A673 (cell line): ENCODE results near the gene PRKCA. TPM values are rescaled to one million over a fixed set of nuclear protein-coding genes. Genes with fewer than 3 reads are reported as not detected.

Source experiments
- BruUV-seq: library from RNA; stranded (reverse); fragments of 400-500 nt; replicated peaks from 2 replicates; lab custom pipeline; 2021; lab: Mats Ljungman, UMichigan
- CTCF ChIA-PET: fragments of 300-600 bp; sonication (Branson Sonifier 250); formaldehyde crosslinking; loops from one replicate; lab custom pipeline; 2022; ENCODE audit warnings: antibody characterized with exemption; lab: Charles Lee
- POLR2A ChIA-PET: fragments of 300-600 bp; sonication (Branson Sonifier 250); formaldehyde crosslinking; loops from one replicate; lab custom pipeline; 2022; ENCODE audit warnings: antibody characterized with exemption; ENCODE audit not compliant: low non-redundant PET; lab: Charles Lee
- DNase-seq: peaks from one replicate; pipeline ENCODE4 v3.0.0-alpha.2; 2015; ENCODE audit warnings: low spot score
- H3K27ac ChIP-seq: fragments of 200-600 bp; sonication (generic); 2 replicates; pipeline ENCODE4 v1.5.1; 2016; ENCODE audit warnings: mixed run types, low read depth, mild to moderate bottlenecking, mixed read lengths, antibody characterized with exemption, low read length; ENCODE audit not compliant: poor library complexity, severe bottlenecking
- H3K27me3 ChIP-seq: fragments of 200-600 bp; sonication (generic); replicated peaks from 2 replicates; pipeline ENCODE4 v1.6.1; 2017; ENCODE audit warnings: mixed run types, low read depth, mild to moderate bottlenecking, mixed read lengths, antibody characterized with exemption, low read length; ENCODE audit not compliant: insufficient read depth, poor library complexity
- H3K36me3 ChIP-seq: fragments of 200-600 bp; sonication (generic); 2 replicates; pipeline ENCODE4 v1.6.1; 2016; ENCODE audit warnings: mixed run types, mild to moderate bottlenecking, mixed read lengths, antibody characterized with exemption, low read length; ENCODE audit not compliant: insufficient read depth, poor library complexity, severe bottlenecking
- H3K4me1 ChIP-seq: fragments of 200-600 bp; sonication (generic); 2 replicates; pipeline ENCODE4 v1.6.1; 2017; ENCODE audit warnings: mixed run types, mild to moderate bottlenecking, mixed read lengths, antibody characterized with exemption, low read length; ENCODE audit not compliant: insufficient read depth, poor library complexity, severe bottlenecking
- H3K4me3 ChIP-seq: fragments of 200-600 bp; sonication (generic); 2 replicates; pipeline ENCODE4 v1.5.1; 2016; ENCODE audit warnings: low read depth, mixed run types, mild to moderate bottlenecking, mixed read lengths, low read length; ENCODE audit not compliant: poor library complexity, severe bottlenecking
- H3K9me3 ChIP-seq: fragments of 200-600 bp; sonication (generic); 2 replicates; pipeline ENCODE4 v1.6.1; 2016; ENCODE audit warnings: mixed run types, low read depth, mild to moderate bottlenecking, mixed read lengths, antibody characterized with exemption, low read length; ENCODE audit not compliant: poor library complexity, severe bottlenecking
- CTCF ChIP-seq: fragments of 300-800, 200-600 bp; sonication (generic); conservative IDR thresholded peaks from 2 replicates; pipeline ENCODE4 v1.5.1; 2017; ENCODE audit warnings: low read depth, mild to moderate bottlenecking, antibody characterized with exemption, low read length, moderate library complexity, mixed read lengths
- EZH2 ChIP-seq: fragments of 200-600 bp; sonication (generic); IDR thresholded peaks from 2 replicates; pipeline ENCODE4 v1.6.1; 2017; ENCODE audit warnings: borderline replicate concordance, low read depth, mild to moderate bottlenecking, mixed read lengths, antibody characterized with exemption, low read length; ENCODE audit not compliant: poor library complexity, severe bottlenecking
- intact Hi-C: fragments of 100-400 bp; cut with micrococcal nuclease; formaldehyde crosslinking; loops from one replicate; pipeline ENCODE4 v1.10.0; 2022; ENCODE audit not compliant: unreplicated experiment
- total RNA-seq: library from RNA; stranded (reverse); gene quantifications from 2 replicates; pipeline ENCODE4 v1.2.3, GENCODE V29; 2021

Gene PRKCA
- total RNA-seq, 1 experiment from 2014 or later = 16.3 TPM

DNA sequence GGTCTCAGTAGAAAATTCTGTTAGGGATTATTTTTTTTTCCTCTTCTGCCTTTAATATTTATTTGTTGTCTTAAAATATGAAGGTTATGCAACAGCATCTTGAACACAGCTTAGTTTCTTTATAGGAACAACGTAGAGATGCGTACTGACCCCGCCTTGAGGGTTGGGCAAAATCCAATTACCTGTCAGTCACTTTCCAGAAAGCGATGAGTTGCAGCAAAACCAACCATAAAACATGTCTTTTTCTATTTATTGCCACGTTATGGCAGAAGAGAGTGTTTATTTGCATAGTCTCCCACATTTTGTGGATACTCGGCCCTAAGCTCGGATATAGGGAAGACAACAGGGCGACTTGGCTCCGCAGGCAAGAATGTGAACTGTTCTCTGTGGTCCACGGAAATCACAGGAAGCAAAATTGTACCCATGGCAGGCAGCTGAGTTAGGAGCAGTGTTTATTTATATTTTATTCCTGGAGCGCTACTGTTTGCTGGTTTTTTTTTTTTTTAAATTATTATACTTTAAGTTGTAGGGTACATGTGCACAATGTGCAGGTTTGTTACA is 488.2 kb downstream of the PRKCA start:
- TF ChIP-seq CTCF (no peak), EZH2 (no peak)
- no TSS peak for BruUV-seq
- no peak for DNase-seq
- ChIA-PET CTCF (no interaction called here), POLR2A (no interaction called here)
- Histone ChIP-seq H3K9me3 (no peaks in the 10 kb centered on the region), H3K36me3 (no peaks in the 10 kb centered on the region), H3K27me3 (no peaks in the 10 kb centered on the region), H3K4me3 (no peak overlapping the region), H3K4me1 (peaks cover 4% of the 10 kb centered on the region), H3K27ac (no peak overlapping the region)
- intact Hi-C loops = no loop called here

DNA sequence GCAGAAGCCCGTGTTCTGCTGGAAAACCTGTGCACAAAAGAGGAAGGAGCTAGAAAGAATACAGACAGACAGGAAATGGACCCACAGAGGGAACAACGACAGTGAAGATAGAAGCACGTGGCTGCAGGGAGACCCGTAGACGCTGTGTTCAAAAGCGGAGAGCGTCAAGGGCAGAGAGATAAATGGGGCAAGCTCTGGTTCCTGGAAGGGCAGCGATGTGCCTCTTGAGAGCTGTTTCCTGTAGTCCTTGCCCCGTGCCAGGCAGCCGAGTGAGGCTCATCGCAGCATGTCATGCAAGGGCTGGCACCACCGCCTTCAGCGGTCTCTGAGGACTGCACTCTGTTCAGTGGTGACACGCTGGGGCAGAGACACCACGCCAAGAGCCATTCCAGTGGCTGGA is 488.9 kb downstream of the PRKCA start:
- Histone ChIP-seq H3K27ac (no peak overlapping the region), H3K27me3 (no peaks in the 10 kb centered on the region), H3K9me3 (no peaks in the 10 kb centered on the region), H3K4me1 (peaks cover 4% of the 10 kb centered on the region), H3K4me3 (no peak overlapping the region), H3K36me3 (no peaks in the 10 kb centered on the region)
- CTCF ChIA-PET = no interaction called here
- TF ChIP-seq EZH2 = no peak
- TF ChIP-seq CTCF = no peak
- POLR2A ChIA-PET = no interaction called here
- BruUV-seq = no TSS peak
- DNase-seq = no peak
- intact Hi-C loops = no loop called here

DNA sequence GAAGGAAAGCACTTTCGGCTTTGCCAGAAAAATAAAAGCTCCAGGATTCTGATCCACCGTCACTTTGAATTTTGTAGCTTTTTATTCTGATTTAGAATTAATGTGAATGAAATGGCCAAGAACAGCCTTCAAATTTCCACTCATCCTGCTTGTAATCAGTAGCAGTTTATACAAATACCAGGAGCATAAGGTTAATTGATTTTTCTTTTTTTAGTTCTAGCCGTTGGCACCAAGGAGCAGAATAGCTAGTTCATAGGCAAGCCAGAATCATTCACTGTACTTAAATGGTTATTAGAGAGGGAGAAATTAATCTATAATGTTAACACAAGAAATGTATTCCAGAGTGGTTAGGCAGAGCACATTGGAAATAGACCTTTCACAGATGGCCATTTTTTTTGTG is 491.4 kb downstream of the PRKCA start:
- BruUV-seq = no TSS peak
- intact Hi-C loops = no loop called here
- TF ChIP-seq CTCF = no peak
- no peak for TF ChIP-seq EZH2
- Histone ChIP-seq H3K27me3 (no peaks in the 10 kb centered on the region), H3K4me1 (peaks cover 4% of the 10 kb centered on the region), H3K27ac (no peak overlapping the region), H3K4me3 (no peak overlapping the region), H3K36me3 (no peaks in the 10 kb centered on the region), H3K9me3 (no peaks in the 10 kb centered on the region)
- no peak for DNase-seq
- ChIA-PET POLR2A (no interaction called here), CTCF (interaction anchor here (0.6 kb wide), 1 partner anchor 67 kb away, joined by 3 read pairs; no protein-coding TSS in a partner anchor)
